Fibroblast of the aortic adventitia (primary cell): ENCODE results near the gene GBA2. TPM values are rescaled to one million over a fixed set of nuclear protein-coding genes. Genes with fewer than 3 reads are reported as not detected.
A peak's percentile ranks its signal among the peaks of the same experiment; 100 is the strongest.

Experiments used
- DNase-seq: peaks from one replicate; pipeline ENCODE4 v3.0.0-alpha.2; 2010; ENCODE audit warnings: low read depth
- H3K4me3 ChIP-seq: 2 replicates; pipeline ENCODE4 v1.5.1; 2011; ENCODE audit warnings: low read depth, mild to moderate bottlenecking, control low read depth, low read length, moderate library complexity
- total RNA-seq: library from RNA; depleted of rRNA; stranded (reverse); fragments of >200 nt; gene quantifications from 2 replicates; pipeline ENCODE4 v1.2.3, GENCODE V29; 2012; ENCODE audit warnings: low replicate concordance
- TF ChIP-seq, protein P1 (sequence below): IDR thresholded peaks from 2 replicates; pipeline ENCODE4 v1.5.1; 2011; ENCODE audit warnings: mild to moderate bottlenecking, low read length, control low read depth, inconsistent platforms; ENCODE audit not compliant: insufficient read depth

GBA2 gene
- total RNA-seq, 1 donor: 25.5 TPM

DNA sequence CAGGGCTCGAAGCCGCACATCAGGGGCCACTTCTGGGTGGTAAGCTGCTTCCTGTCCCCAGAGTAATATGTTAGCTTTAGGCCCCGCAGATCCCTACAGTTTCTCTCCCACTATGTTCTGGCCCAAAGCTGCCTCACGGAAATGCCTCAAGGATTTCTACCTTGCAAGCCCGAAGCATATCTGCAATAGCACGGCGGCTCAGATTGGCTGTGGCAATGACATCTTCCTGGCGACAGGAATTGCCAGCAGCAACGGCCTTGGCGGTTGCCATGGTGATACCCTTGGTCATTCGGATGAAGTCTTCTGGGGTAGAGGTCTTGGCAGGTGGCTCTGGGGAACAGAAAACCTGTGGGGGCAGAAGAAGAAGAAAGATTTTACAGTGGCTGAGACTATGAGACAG lies 49.0 kb downstream of the GBA2 start:
- TF ChIP-seq, protein P1, sequence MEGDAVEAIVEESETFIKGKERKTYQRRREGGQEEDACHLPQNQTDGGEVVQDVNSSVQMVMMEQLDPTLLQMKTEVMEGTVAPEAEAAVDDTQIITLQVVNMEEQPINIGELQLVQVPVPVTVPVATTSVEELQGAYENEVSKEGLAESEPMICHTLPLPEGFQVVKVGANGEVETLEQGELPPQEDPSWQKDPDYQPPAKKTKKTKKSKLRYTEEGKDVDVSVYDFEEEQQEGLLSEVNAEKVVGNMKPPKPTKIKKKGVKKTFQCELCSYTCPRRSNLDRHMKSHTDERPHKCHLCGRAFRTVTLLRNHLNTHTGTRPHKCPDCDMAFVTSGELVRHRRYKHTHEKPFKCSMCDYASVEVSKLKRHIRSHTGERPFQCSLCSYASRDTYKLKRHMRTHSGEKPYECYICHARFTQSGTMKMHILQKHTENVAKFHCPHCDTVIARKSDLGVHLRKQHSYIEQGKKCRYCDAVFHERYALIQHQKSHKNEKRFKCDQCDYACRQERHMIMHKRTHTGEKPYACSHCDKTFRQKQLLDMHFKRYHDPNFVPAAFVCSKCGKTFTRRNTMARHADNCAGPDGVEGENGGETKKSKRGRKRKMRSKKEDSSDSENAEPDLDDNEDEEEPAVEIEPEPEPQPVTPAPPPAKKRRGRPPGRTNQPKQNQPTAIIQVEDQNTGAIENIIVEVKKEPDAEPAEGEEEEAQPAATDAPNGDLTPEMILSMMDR: no peak
- no peak for DNase-seq
- H3K4me3 ChIP-seq: no peak overlapping the region

DNA sequence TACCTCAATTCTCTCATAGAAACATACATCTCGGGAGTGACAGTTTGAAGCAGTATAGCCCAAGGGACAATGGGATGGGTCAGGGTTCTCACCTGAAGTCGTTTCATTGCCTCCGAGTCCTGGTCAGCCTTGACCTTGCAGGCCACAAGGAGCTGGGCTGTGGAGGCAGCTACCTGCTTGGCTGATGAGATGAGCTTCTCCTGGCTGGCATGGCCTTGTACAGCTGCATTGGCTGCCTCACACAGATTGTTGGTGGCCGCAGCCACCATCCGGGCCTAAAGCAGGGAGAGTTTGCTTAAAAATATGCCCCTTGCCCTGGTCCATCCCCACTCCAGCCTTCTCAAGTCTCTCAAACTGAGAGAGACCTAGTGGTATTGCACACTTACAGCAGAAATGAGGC lies 50.8 kb downstream of the GBA2 start:
- DNase-seq: no peak
- H3K4me3 ChIP-seq: no peak overlapping the region
- TF ChIP-seq, protein P1: no peak

DNA sequence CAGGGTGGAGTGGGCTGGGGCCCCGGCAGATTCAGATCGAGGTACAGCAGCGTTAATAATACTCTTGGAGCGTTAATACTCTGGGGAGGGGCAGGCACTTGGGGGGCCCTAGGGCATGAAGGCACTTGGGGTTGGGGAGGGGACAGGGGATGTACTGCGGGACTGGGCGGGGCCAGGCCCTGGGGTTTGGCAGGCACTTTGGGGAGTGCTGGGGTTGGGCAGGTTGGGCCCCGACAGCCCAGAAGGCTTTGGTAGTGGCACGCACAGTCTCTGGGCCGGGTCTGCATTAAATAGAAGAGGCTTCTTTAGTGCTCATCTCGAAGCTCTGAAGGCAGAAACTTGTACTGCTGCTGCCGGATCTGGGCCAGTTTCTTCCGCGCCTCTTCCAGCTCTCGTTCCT lies 51.5 kb downstream of the GBA2 start:
- DNase-seq: no peak
- no peak overlapping the region for H3K4me3 ChIP-seq
- TF ChIP-seq, protein P1: no peak

DNA sequence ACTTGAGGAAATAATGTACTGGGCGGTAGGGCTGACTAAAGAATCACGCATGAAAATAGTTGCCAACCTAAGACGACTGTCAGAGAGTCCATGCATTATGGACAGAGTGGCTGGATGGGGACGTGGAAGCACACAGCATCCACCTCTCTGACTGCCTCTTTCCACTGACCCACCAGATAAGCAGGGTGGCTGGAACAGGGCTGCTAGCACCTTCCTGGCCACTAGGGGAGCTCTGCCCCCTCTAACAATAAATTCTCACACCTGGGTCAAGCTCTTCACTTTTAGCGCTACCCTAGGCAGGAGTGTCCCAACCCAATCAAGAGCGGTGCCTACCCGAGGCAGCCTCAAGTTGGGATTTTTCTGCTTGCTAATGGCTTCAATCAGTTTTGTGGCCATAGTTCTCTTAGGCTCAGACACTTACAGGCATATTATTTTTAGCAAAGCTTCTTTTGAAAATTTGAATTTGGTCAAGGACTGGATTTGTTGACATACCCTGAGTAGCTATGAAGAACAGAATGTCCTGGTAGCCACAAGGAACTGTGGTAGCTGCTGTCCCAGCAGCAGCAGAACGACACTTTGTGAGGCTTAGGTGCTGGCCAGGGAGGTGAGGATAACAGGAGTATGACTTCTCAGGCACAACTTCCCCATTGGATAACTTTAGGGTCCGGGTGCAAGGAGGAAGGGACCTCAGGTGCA lies 52.4 kb downstream of the GBA2 start:
- TF ChIP-seq, protein P1: peak; percentile 95
- H3K4me3 ChIP-seq: no peak overlapping the region
- peak; percentile 56 for DNase-seq

DNA sequence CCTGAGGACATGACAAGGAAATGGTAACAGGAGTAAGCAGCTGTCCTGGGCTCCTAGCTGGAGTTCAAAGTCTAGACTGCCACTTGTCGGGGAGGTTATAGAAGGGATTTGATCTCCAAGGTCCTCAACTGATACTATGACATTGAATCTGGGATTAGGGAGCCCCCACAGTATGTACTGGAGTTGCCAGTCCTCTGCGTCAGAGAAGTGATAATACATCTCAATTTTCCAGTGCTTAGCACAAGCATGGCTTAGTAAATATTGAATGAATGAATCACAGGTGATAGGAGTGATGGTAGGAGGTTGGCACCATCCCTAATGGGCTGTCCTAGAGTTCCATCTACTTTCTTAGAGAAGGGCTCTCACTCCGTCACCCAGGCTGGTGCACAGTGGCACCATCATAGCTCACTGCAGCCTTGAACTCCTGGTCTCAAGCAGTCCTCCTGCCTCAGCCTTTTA lies 53.1 kb downstream of the GBA2 start:
- no peak for DNase-seq
- TF ChIP-seq, protein P1: no peak
- H3K4me3 ChIP-seq: no peak overlapping the region

DNA sequence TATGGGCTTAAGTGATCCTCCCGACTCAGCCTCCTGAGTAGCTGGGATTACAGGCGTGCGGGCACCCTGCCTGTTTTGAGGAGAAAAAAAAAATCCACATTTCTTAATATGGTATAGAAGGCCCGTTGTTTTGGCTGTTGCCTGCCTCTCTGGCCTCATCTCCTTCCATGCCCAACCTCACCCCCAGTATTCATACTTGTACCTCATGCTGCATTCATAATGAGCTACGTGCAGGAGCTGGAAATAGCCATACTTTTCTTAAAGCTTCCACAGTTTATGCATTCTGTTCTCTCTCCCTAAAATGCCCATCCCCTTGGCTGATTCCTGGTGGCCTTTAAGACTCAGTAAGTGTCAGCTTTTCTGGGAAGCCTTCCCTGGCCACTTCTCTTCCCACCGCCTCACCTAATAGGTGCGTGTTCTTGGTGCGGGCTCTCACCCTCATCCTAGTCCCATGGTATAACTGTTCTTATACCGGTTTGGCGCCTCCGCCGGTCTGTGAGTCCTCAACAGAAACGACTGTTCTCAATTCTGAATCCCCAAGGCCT lies 57.2 kb downstream of the GBA2 start:
- no peak overlapping the region for H3K4me3 ChIP-seq
- DNase-seq: no peak
- TF ChIP-seq, protein P1: no peak

DNA sequence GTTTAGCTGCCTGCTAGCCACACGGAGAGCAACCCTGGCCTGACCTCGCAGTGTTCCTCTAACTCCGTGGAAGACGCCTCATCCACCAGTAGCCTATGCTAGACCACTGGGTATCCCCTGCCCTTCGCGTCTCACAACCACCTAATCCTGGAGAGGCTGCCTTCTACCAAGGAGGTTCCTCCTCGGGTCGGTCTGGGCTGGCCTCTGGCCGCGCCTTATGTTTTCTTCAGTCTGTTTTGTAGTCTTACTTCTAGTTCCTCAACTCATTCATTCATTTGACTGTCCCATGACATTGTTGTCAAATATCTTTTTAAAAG lies 57.7 kb downstream of the GBA2 start:
- TF ChIP-seq, protein P1: no peak
- DNase-seq: no peak

More for the DNA sequence above, 57.7 kb downstream of the GBA2 start:
- H3K4me3 ChIP-seq: peak overlapping the region; percentile 79
